HCT116 (cell line): Measurements from ENCODE around the gene FBXL17. TPM values are rescaled to one million over a fixed set of nuclear protein-coding genes. Genes with fewer than 3 reads are reported as not detected.

Source experiments
- ATAC-seq: fragments of 200-7000 bp; cut with Tn5 transposase; 2 replicates; pipeline ENCODE4 v1.9.1; 2020; ENCODE audit warnings: mild to moderate bottlenecking, moderate library complexity
- BruUV-seq: library from RNA; stranded (reverse); fragments of 400-500 nt; replicated peaks from 2 replicates; lab custom pipeline; 2021; lab: Mats Ljungman, UMichigan
- CTCF ChIA-PET: fragments of 300-600 bp; sonication (Branson Sonifier 250); formaldehyde crosslinking; loops from one replicate; lab custom pipeline; 2021; ENCODE audit warnings: antibody characterized with exemption; lab: Charles Lee
- POLR2A ChIA-PET: fragments of 300-600, 350-600 bp; sonication (Branson Sonifier 250); formaldehyde crosslinking; loops from one replicate; lab custom pipeline; 2021; ENCODE audit warnings: antibody characterized with exemption; lab: Charles Lee
- RAD21 ChIA-PET, 2 experiments: fragments of 300-600 bp; sonication (Branson Sonifier 250); formaldehyde crosslinking; loops; one replicate each; lab custom pipeline; 2023; ENCODE audit warnings: low total read pairs in 2 of 2; ENCODE audit not compliant: uncharacterized antibody in 2 of 2, unreplicated experiment in 2 of 2, low non-redundant PET in 1 of 2; lab: Charles Lee
- DNase-seq: peaks from one replicate; pipeline ENCODE4 v3.0.0-alpha.2; 2010; ENCODE audit warnings: low read depth, low spot score
- H2AFZ ChIP-seq: fragments of 200-600 bp; shearing (Covaris generic), sonication (generic); 2 replicates; pipeline ENCODE4 v1.6.1; 2017; ENCODE audit warnings: low read depth, mixed run types, mixed read lengths, antibody characterized with exemption, low read length; ENCODE audit not compliant: poor library complexity, severe bottlenecking
- H3K27ac ChIP-seq: 2 replicates; pipeline ENCODE4 v1.5.1; 2012; ENCODE audit warnings: low read depth, low read length
- H3K27me3 ChIP-seq: fragments of 200-600 bp; sonication (generic); 2 replicates; pipeline ENCODE4 v1.6.1; 2016; ENCODE audit warnings: mixed run types, low read length, mixed read lengths; ENCODE audit not compliant: insufficient read depth
- H3K36me3 ChIP-seq, 2 experiments: fragments of 200-500 bp in 1 of 2; fragments of 200-600 bp in 1 of 2; sonication (Bioruptor generic) in 1 of 2; sonication (generic) in 1 of 2; 2 replicates each; pipeline versions ENCODE4 v1.5.1 to v1.6.1; 2014 to 2016; ENCODE audit warnings: low read length in 2 of 2, inconsistent platforms in 1 of 2, mixed read lengths in 1 of 2, mixed run types in 1 of 2; ENCODE audit not compliant: insufficient read depth in 2 of 2, control insufficient read depth in 1 of 2
- H3K4me1 ChIP-seq, 2 experiments: fragments of 200-600 bp in 1 of 2; sonication (generic) in 1 of 2; 2 replicates each; pipeline versions ENCODE4 v1.5.1 to v1.6.1; 2012 to 2017; ENCODE audit warnings: low read length in 2 of 2, inconsistent platforms in 1 of 2, mild to moderate bottlenecking in 1 of 2, mixed read lengths in 1 of 2, mixed run types in 1 of 2, moderate library complexity in 1 of 2; ENCODE audit not compliant: insufficient read depth in 2 of 2, control insufficient read depth in 1 of 2
- H3K4me2 ChIP-seq: fragments of 200-600 bp; sonication (generic); 2 replicates; pipeline ENCODE4 v1.6.1; 2017; ENCODE audit warnings: mixed run types, low read length, mixed read lengths
- H3K4me3 ChIP-seq, 2 experiments: fragments of 200-600 bp in 1 of 2; sonication (generic) in 1 of 2; replicated peaks in 1 of 2; 2 replicates each; pipeline ENCODE4 v1.5.1; 2011 to 2016; ENCODE audit warnings: low read length in 2 of 2, control low read depth in 1 of 2, low read depth in 1 of 2, mild to moderate bottlenecking in 1 of 2, mixed read lengths in 1 of 2, mixed run types in 1 of 2
- H3K79me2 ChIP-seq: fragments of 200-600 bp; sonication (generic); 2 replicates; pipeline ENCODE4 v1.6.1; 2017; ENCODE audit warnings: mild to moderate bottlenecking, mixed run types, low read length, moderate library complexity, mixed read lengths; ENCODE audit not compliant: insufficient read depth
- H3K9ac ChIP-seq: fragments of 200-600 bp; sonication (generic); 2 replicates; pipeline ENCODE4 v1.6.1; 2016; ENCODE audit warnings: low read length, mixed read lengths
- H3K9me2 ChIP-seq: fragments of 200-600 bp; sonication (generic), shearing (Covaris generic); 2 replicates; pipeline ENCODE4 v1.6.1; 2017; ENCODE audit warnings: mixed run types, mild to moderate bottlenecking, moderate library complexity; ENCODE audit not compliant: insufficient read depth
- H3K9me3 ChIP-seq, 2 experiments: fragments of 200-500 bp in 1 of 2; fragments of 200-600 bp in 1 of 2; sonication (Bioruptor generic) in 1 of 2; sonication (generic) in 1 of 2; 2 replicates each; pipeline ENCODE4 v1.6.1; 2014 to 2017; ENCODE audit warnings: low read length in 2 of 2, mixed read lengths in 2 of 2, inconsistent platforms in 1 of 2, low read depth in 1 of 2, mild to moderate bottlenecking in 1 of 2, mixed run types in 1 of 2, moderate library complexity in 1 of 2; ENCODE audit not compliant: control insufficient read depth in 1 of 2, insufficient read depth in 1 of 2
- H4K20me1 ChIP-seq: fragments of 200-600 bp; sonication (generic), shearing (Covaris generic); 2 replicates; pipeline ENCODE4 v1.6.1; 2017; ENCODE audit warnings: mixed run types, mild to moderate bottlenecking, moderate library complexity; ENCODE audit not compliant: insufficient read depth
- CBX3 ChIP-seq: IDR thresholded peaks from 2 replicates; pipeline ENCODE4 v1.6.1; 2012; ENCODE audit warnings: low read depth
- CEBPB ChIP-seq: IDR thresholded peaks from 2 replicates; pipeline ENCODE4 v1.6.1; 2012; ENCODE audit warnings: low read depth
- EGR1 ChIP-seq: IDR thresholded peaks from 2 replicates; pipeline ENCODE4 v1.6.1; 2012; ENCODE audit warnings: low read depth
- FOSL1 ChIP-seq: IDR thresholded peaks from 2 replicates; pipeline ENCODE4 v1.6.1; 2012; ENCODE audit warnings: low read depth
- MAX ChIP-seq: IDR thresholded peaks from 2 replicates; pipeline ENCODE4 v1.6.1; 2012
- POLR2AphosphoS5 ChIP-seq: IDR thresholded peaks from 2 replicates; pipeline ENCODE4 v1.6.1; 2011; ENCODE audit warnings: mild to moderate bottlenecking, low read depth, low read length, moderate library complexity
- RAD21 ChIP-seq: IDR thresholded peaks from 2 replicates; pipeline ENCODE4 v1.6.1; 2012; ENCODE audit warnings: low read depth, mild to moderate bottlenecking
- REST ChIP-seq: IDR thresholded peaks from 2 replicates; pipeline ENCODE4 v1.6.1; 2012; ENCODE audit warnings: low read depth
- SIN3A ChIP-seq: IDR thresholded peaks from 2 replicates; pipeline ENCODE4 v1.6.1; 2012; ENCODE audit warnings: low read depth
- TCF7L2 ChIP-seq: IDR thresholded peaks from 2 replicates; pipeline ENCODE4 v1.7.0; 2011; ENCODE audit warnings: borderline replicate concordance, inconsistent platforms; ENCODE audit not compliant: insufficient read depth, insufficient read length; ENCODE audit errors: extremely low read depth
- YY1 ChIP-seq: IDR thresholded peaks from 2 replicates; pipeline ENCODE4 v1.6.1; 2011; ENCODE audit warnings: low read length, low read depth, moderate library complexity, mild to moderate bottlenecking; ENCODE audit not compliant: insufficient replicate concordance; ENCODE audit errors: extremely low read depth
- ZBTB33 ChIP-seq: IDR thresholded peaks from 2 replicates; pipeline ENCODE4 v1.6.1; 2011; ENCODE audit warnings: mild to moderate bottlenecking, low read length, moderate library complexity; ENCODE audit not compliant: insufficient replicate concordance; ENCODE audit errors: extremely low read depth
- ZNF274 ChIP-seq: fragments of 200-500 bp; sonication (Bioruptor generic); IDR thresholded peaks from 2 replicates; pipeline ENCODE4 v1.6.1; 2014; ENCODE audit warnings: mild to moderate bottlenecking, low read depth, low read length, inconsistent platforms
- intact Hi-C: fragments of 100-400 bp; cut with micrococcal nuclease; formaldehyde crosslinking; loops from 2 replicates; pipeline ENCODE4 v1.10.0; 2022
- total RNA-seq: library from RNA; stranded (reverse); gene quantifications from one replicate; pipeline ENCODE4 v1.2.1, GENCODE V29; 2021; ENCODE audit not compliant: unreplicated experiment

FBXL17 gene
- total RNA-seq, 1 experiment from 2014 or later = 9.4 TPM

GRCh38 chr5:107993341-107993740 lies 388.6 kb downstream of the FBXL17 start:
- Histone ChIP-seq H3K27ac (no peak overlapping the region), H4K20me1 (no peaks in the 10 kb centered on the region)
- BruUV-seq = no TSS peak
- TF ChIP-seq POLR2AphosphoS5 (no peak), CBX3 (no peak), YY1 (no peak), RAD21 (no peak)
- TF ChIP-seq, all 23 proteins: peak for 0
- Histone ChIP-seq H3K4me1 (no peaks in the 10 kb centered on the region), H2AFZ (no peak overlapping the region), H3K27me3 (no peaks in the 10 kb centered on the region), H3K4me2 (no peak overlapping the region), H3K36me3 (no peaks in the 10 kb centered on the region), H3K79me2 (no peaks in the 10 kb centered on the region), H3K9ac (no peak overlapping the region), H3K9me3 (no peaks in the 10 kb centered on the region), H3K4me3 (no peak overlapping the region), H3K9me2 (no peaks in the 10 kb centered on the region)
- intact Hi-C loops = no loop called here
- no peak for DNase-seq
- RAD21 ChIA-PET = no interaction called here
- CTCF ChIA-PET = no interaction called here
- POLR2A ChIA-PET = no interaction called here
- ATAC-seq = no peak

GRCh38 chr5:107990881-107991810 lies 390.8 kb downstream of the FBXL17 start:
- DNase-seq = no peak
- Histone ChIP-seq H3K4me3 (no peak overlapping the region), H4K20me1 (no peaks in the 10 kb centered on the region), H3K79me2 (no peaks in the 10 kb centered on the region), H2AFZ (no peak overlapping the region), H3K9ac (no peak overlapping the region), H3K36me3 (no peaks in the 10 kb centered on the region), H3K27me3 (no peaks in the 10 kb centered on the region), H3K27ac (no peak overlapping the region), H3K9me3 (no peaks in the 10 kb centered on the region), H3K9me2 (no peaks in the 10 kb centered on the region), H3K4me2 (no peak overlapping the region), H3K4me1 (no peaks in the 10 kb centered on the region)
- CTCF ChIA-PET = no interaction called here
- no peak for ATAC-seq
- POLR2A ChIA-PET = no interaction called here
- RAD21 ChIA-PET = no interaction called here
- no TSS peak for BruUV-seq
- intact Hi-C loops = no loop called here
- no peak for TF ChIP-seq FOSL1
- TF ChIP-seq REST = no peak
- TF ChIP-seq MAX = no peak
- no peak for TF ChIP-seq TCF7L2
- no peak for TF ChIP-seq SIN3A
- no peak for TF ChIP-seq RAD21
- no peak for TF ChIP-seq ZNF274
- TF ChIP-seq CEBPB = no peak
- no peak for TF ChIP-seq EGR1
- TF ChIP-seq ZBTB33 = no peak
